ENCODE data around the gene HSPG2. TPM values are rescaled to one million over a fixed set of nuclear protein-coding genes. Genes with fewer than 3 reads are reported as not detected.

HSPG2 gene
- total and polyA plus RNA-seq, 10 donors = 14.4 to 395 (median 151) TPM

DNA sequence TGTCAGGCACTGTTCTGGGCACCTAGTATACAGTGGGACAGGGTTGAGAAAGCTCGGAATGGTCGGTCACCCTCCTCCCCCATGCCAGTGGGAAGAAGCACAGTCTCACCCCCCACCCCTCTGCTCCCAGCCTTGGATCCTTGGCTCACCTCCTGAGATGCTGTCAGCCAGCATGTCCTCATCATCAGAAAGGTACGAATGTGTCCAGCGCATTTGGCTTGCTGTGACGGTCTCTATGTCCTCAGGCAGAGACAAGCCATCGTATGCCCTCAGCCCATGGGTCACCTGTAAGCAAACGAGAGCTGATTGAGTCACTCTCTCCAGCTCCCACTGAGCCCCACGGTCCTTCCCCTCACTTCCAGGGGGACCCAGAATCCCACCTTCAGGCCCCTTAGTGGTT, 41.1 kb downstream of the HSPG2 start:
- peaks cover 22 to 66% (median 46%) of the 10 kb centered on the region in 6 donors for H3K4me1 ChIP-seq
- H3K4me3 ChIP-seq = no peak overlapping the region
- no peaks in the 10 kb centered on the region for H3K27me3 ChIP-seq (replicated peaks in 1 of 7)
- TF ChIP-seq POLR2AphosphoS5 (IDR thresholded peaks at IDR 0.05) (no peak), POLR2A (IDR thresholded peaks at IDR 0.05) (no peak), CTCF (IDR thresholded peaks at IDR 0.05 in 8 of 11, conservative IDR thresholded peaks at IDR 0.05 in 3 of 11) (no peak)
- intact Hi-C loops (cut with DNase I; ENCODE audit: low total_unique reads) = no loop called here
- H3K36me3 ChIP-seq = peaks cover 0 to 41% (median 7%) of the 10 kb centered on the region in 6 donors
- H3K27ac ChIP-seq = peak overlapping the region in 5 of 8 donors; percentile 7 to 77 (median 54)
- H3K9me3 ChIP-seq = no peaks in the 10 kb centered on the region
- WGBS, 5 donors = 88 to 92% (median 91%) methylated on average over 7 to 8 of the region's 8 CpGs
- no peak for DNase-seq

GRCh38 chr1:21894034-21894881, 42.9 kb downstream of the HSPG2 start:
- Histone ChIP-seq H3K27me3 (replicated peaks in 1 of 7) (no peaks in the 10 kb centered on the region), H3K36me3 (peaks cover 0 to 58% (median 13%) of the 10 kb centered on the region in 6 donors), H3K4me1 (peaks cover 6 to 49% (median 29%) of the 10 kb centered on the region in 6 donors), H3K27ac (peak overlapping the region in 3 of 8 donors; percentile 25 to 77 (median 44)), H3K9me3 (no peaks in the 10 kb centered on the region), H3K4me3 (no peak overlapping the region)
- 67 to 76% (median 73%) methylated on average over 7 to 11 of the region's 11 CpGs for WGBS, 5 donors
- intact Hi-C loops (cut with DNase I; ENCODE audit: low total_unique reads) = no loop called here
- TF ChIP-seq POLR2AphosphoS5 (IDR thresholded peaks at IDR 0.05) (peak in 2 of 3 donors; percentile 10 to 32), CTCF (IDR thresholded peaks at IDR 0.05 in 8 of 11, conservative IDR thresholded peaks at IDR 0.05 in 3 of 11) (no peak)
- DNase-seq = peak; percentile 67

DNA sequence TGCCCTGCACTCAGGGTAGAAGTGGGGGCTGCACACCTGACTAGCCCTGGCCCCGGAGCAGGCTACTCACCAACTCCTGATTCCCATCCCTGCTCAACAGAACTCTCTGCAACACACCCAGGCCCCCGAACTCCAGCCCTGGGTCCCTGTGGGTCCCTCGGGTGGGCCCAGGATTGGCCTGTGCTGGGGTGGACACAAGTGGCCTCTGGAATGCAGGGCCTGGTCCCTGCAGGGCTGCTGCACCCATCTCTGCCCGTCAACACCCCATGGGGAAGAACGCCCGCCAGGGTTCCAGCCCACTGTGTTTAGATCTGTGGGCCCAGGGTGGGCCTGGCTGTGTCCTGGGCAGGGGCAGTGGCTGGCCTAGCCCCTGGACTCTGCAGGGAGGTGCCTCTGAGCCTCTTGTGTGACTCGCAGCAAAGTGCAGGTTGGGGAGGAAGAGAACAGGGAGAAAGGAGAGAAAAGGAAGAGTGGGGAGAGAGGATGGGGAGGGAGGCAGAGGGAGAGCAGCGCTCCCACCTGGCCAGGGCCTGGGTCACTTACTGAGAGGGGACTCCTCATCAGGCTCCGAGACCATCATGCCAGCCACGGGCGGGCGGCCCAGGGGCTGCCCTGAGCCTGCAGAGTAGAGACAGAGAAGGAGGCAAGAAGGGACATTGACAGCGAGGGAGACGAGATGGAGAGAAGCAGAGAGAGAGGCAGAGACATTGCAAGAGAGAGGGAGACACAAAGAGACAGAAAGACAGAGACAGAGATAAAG, 43.9 kb downstream of the HSPG2 start:
- H3K27ac ChIP-seq = peak overlapping the region in 3 of 8 donors; percentile 25 to 77 (median 34)
- no peak overlapping the region for H3K4me3 ChIP-seq
- TF ChIP-seq POLR2A (IDR thresholded peaks at IDR 0.05) = no peak
- no peak for TF ChIP-seq CTCF (IDR thresholded peaks at IDR 0.05 in 8 of 11, conservative IDR thresholded peaks at IDR 0.05 in 3 of 11)
- no peak for TF ChIP-seq POLR2AphosphoS5 (IDR thresholded peaks at IDR 0.05)
- peaks cover 0 to 69% (median 15%) of the 10 kb centered on the region in 6 donors for H3K36me3 ChIP-seq
- DNase-seq = peak; percentile 63
- H3K9me3 ChIP-seq = no peaks in the 10 kb centered on the region
- H3K4me1 ChIP-seq = peaks cover 2 to 38% (median 18%) of the 10 kb centered on the region in 6 donors
- WGBS, 5 donors = 81 to 94% (median 86%) methylated on average over 14 of the region's 14 CpGs
- intact Hi-C loops (cut with DNase I; ENCODE audit: low total_unique reads) = no loop called here
- H3K27me3 ChIP-seq (replicated peaks in 1 of 7) = no peaks in the 10 kb centered on the region

Data from spleen (tissue), 11 donors.